Sigmoid colon (tissue), 7 donors: ENCODE measurements around the gene PHC3. TPM values are rescaled to one million over a fixed set of nuclear protein-coding genes. Genes with fewer than 3 reads are reported as not detected.

Experiments used
- DNase-seq: peaks from one replicate; pipeline ENCODE4 v3.0.0-alpha.2; 2019
- H3K27ac ChIP-seq, 4 donors: fragments of 200-600 bp; sonication (generic); one replicate each; pipeline ENCODE4 v1.5.1; 2016 to 2019; ENCODE audit warnings: mild to moderate bottlenecking in 1 of 4
- H3K27me3 ChIP-seq, 3 donors: fragments of 200-600 bp; sonication (generic); one replicate each; pipeline ENCODE4 v1.5.1; 2019; ENCODE audit warnings: mild to moderate bottlenecking in 1 of 3
- H3K36me3 ChIP-seq, 4 donors: fragments of 200-600 bp; sonication (generic); one replicate each; pipeline ENCODE4 v1.5.1; 2016 to 2019
- H3K4me1 ChIP-seq, 4 donors: fragments of 200-600 bp; sonication (generic); one replicate each; pipeline ENCODE4 v1.5.1; 2017 to 2019
- H3K4me3 ChIP-seq, 4 donors: fragments of 200-600 bp; sonication (generic); one replicate each; pipeline ENCODE4 v1.5.1; 2017 to 2019; ENCODE audit warnings: mild to moderate bottlenecking in 2 of 4, moderate library complexity in 1 of 4
- H3K9me3 ChIP-seq, 4 donors: fragments of 200-600 bp in 3 of 4; sonication (generic) in 3 of 4; one replicate each; pipeline versions ENCODE4 v1.5.1 to v1.6.1; 2013 to 2019
- CTCF ChIP-seq, 4 experiments: fragments of 450-650 bp in 3 of 4; fragments of 200-600 bp in 1 of 4; IDR thresholded peaks; one replicate each; pipeline ENCODE4 v1.5.1; 2016 to 2019; ENCODE audit warnings: antibody characterized with exemption in 4 of 4, mild to moderate bottlenecking in 3 of 4, moderate library complexity in 2 of 4
- EP300 ChIP-seq, 4 donors: sonication (generic); formaldehyde crosslinking; IDR thresholded peaks; one replicate each; pipeline ENCODE4 v1.6.1; 2017; ENCODE audit warnings: antibody characterized with exemption in 4 of 4
- POLR2A ChIP-seq, 2 donors: fragments of 450-650 bp; IDR thresholded peaks; one replicate each; pipeline ENCODE4 v1.6.1; 2016; ENCODE audit warnings: antibody characterized with exemption in 2 of 2, mild to moderate bottlenecking in 2 of 2, moderate library complexity in 2 of 2
- POLR2AphosphoS5 ChIP-seq, 4 donors: sonication (generic); formaldehyde crosslinking; IDR thresholded peaks; one replicate each; pipeline ENCODE4 v1.6.1; 2017; ENCODE audit warnings: antibody characterized with exemption in 4 of 4
- WGBS, 2 donors: extraction: QIAGEN DNeasy Blood & Tissue Kit; methylation state at CpG; one replicate each; pipeline ENCODE4 v1.1.7; 2013; 5-methylcytosine and 5-hydroxymethylcytosine counted together
- intact Hi-C: fragments of 100-400 bp; cut with DNase I; formaldehyde crosslinking; loops from one replicate; pipeline ENCODE4 v1.15.1; 2023
- polyA plus RNA-seq, 3 donors: library from polyadenylated mRNA; stranded (reverse); fragments of 200-250 nt; gene quantifications; one replicate each; pipeline ENCODE4 v1.2.3, GENCODE V29; 2013
- total RNA-seq, 4 donors: library from RNA; depleted of rRNA; stranded (reverse); fragments of >200 nt; gene quantifications; one replicate each; pipeline ENCODE4 v1.1.0, GENCODE V29; 2016
- donor health status: healthy with polysubstance abuse.
- donor health status: Bipolar disorder and iron deficiency.
- donor health status: healthy.

Gene PHC3
- 10 to 100 TPM; 56.4 to 85.9 (median 70.3) TPM for total RNA-seq
- polyA plus RNA-seq: 10 to 100 TPM in 1 of 3 donors, 1 to 10 TPM in 2; 3.0 to 12.6 (median 4.6) TPM

GRCh38 chr3:170180908-170181885, at the start of gene PHC3:
PHC3 (minus strand) TSS chr3:170181733; CDS start chr3:170181715, 18 bp downstream.
- 1% methylated on average over 71 of the region's 71 CpGs for WGBS, 2 donors
- intact Hi-C loops: loop anchor here (2.0 kb wide), 2 partner anchors 42 to 176 kb away; partner anchors contain the start of genes PRKCI and SKIL
- Histone ChIP-seq H3K4me1 (peaks cover 0 to 27% (median 19%) of the 10 kb centered on the region in 4 donors), H3K27ac (peak within 1 kb of the TSS; percentile 90 to 100 (median 95)), H3K9me3 (no peaks in the 10 kb centered on the region), H3K27me3 (no peaks in the 10 kb centered on the region), H3K4me3 (peak within 1 kb of the TSS; percentile 67 to 99 (median 80)), H3K36me3 (peaks cover 0 to 26% (median 12%) of the 10 kb centered on the region in 4 donors)
- DNase-seq: peak; percentile 96
- TF ChIP-seq CTCF (IDR thresholded peaks at IDR 0.05) (peak in 1 of 4 experiments; percentile 12), POLR2A (IDR thresholded peaks at IDR 0.05) (peak; percentile 74 to 84), POLR2AphosphoS5 (IDR thresholded peaks at IDR 0.05) (peak; percentile 83 to 95 (median 90)), EP300 (IDR thresholded peaks at IDR 0.05) (no peak)

GRCh38 chr3:170228093-170228766, 46.7 kb upstream of the PHC3 start:
- 75 to 79% methylated on average over 2 of the region's 2 CpGs for WGBS, 2 donors
- Histone ChIP-seq H3K27me3 (no peaks in the 10 kb centered on the region), H3K4me3 (no peak overlapping the region), H3K36me3 (no peaks in the 10 kb centered on the region), H3K4me1 (peaks cover 0 to 37% (median 20%) of the 10 kb centered on the region in 4 donors), H3K27ac (peak overlapping the region in 1 of 4 donors; percentile 56), H3K9me3 (no peaks in the 10 kb centered on the region)
- TF ChIP-seq POLR2A (IDR thresholded peaks at IDR 0.05) (no peak), EP300 (IDR thresholded peaks at IDR 0.05) (no peak), CTCF (IDR thresholded peaks at IDR 0.05) (no peak), POLR2AphosphoS5 (IDR thresholded peaks at IDR 0.05) (no peak)
- intact Hi-C loops: no loop called here
- DNase-seq: no peak

GRCh38 chr3:170226426-170226960, 45.0 kb upstream of the PHC3 start:
- no peaks in the 10 kb centered on the region for H3K9me3 ChIP-seq
- no peaks in the 10 kb centered on the region for H3K36me3 ChIP-seq
- H3K4me1 ChIP-seq: peaks cover 0 to 35% (median 17%) of the 10 kb centered on the region in 4 donors
- DNase-seq: no peak
- WGBS, 2 donors: 81 to 85% methylated on average over 1 of the region's 1 CpG
- no peaks in the 10 kb centered on the region for H3K27me3 ChIP-seq
- TF ChIP-seq CTCF (IDR thresholded peaks at IDR 0.05): no peak
- TF ChIP-seq EP300 (IDR thresholded peaks at IDR 0.05): no peak
- no peak for TF ChIP-seq POLR2A (IDR thresholded peaks at IDR 0.05)
- no peak for TF ChIP-seq POLR2AphosphoS5 (IDR thresholded peaks at IDR 0.05)
- intact Hi-C loops: no loop called here
- no peak overlapping the region for H3K4me3 ChIP-seq
- peak overlapping the region in 1 of 4 donors; percentile 56 for H3K27ac ChIP-seq

GRCh38 chr3:170225166-170225565, 43.6 kb upstream of the PHC3 start:
- Histone ChIP-seq H3K27me3 (no peaks in the 10 kb centered on the region), H3K9me3 (no peaks in the 10 kb centered on the region), H3K4me1 (peaks cover 0 to 35% (median 17%) of the 10 kb centered on the region in 4 donors), H3K4me3 (no peak overlapping the region), H3K27ac (peak overlapping the region in 1 of 4 donors; percentile 56), H3K36me3 (no peaks in the 10 kb centered on the region)
- intact Hi-C loops: no loop called here
- TF ChIP-seq POLR2A (IDR thresholded peaks at IDR 0.05) (no peak), CTCF (IDR thresholded peaks at IDR 0.05) (no peak), POLR2AphosphoS5 (IDR thresholded peaks at IDR 0.05) (no peak), EP300 (IDR thresholded peaks at IDR 0.05) (no peak)
- no peak for DNase-seq
- WGBS, 2 donors: 88 to 93% methylated on average over 1 of the region's 1 CpG
